IMR-90 (cell line): ENCODE data around the gene SNTG2. TPM values are rescaled to one million over a fixed set of nuclear protein-coding genes. Genes with fewer than 3 reads are reported as not detected.

Experiments
- ATAC-seq: fragments of 200-7000 bp; cut with Tn5 transposase; 2 replicates; pipeline ENCODE4 v1.9.1; 2020; ENCODE audit warnings: low read depth, mild to moderate bottlenecking, moderate library complexity
- BruUV-seq: library from RNA; stranded (reverse); fragments of 400-500 nt; replicated peaks from 2 replicates; lab custom pipeline; 2021; lab: Mats Ljungman, UMichigan
- CTCF ChIA-PET: fragments of 300-600 bp; formaldehyde crosslinking; extraction: SDS; loops from one replicate; lab custom pipeline; 2021; ENCODE audit warnings: antibody characterized with exemption; lab: Yijun Ruan, JAX
- POLR2A ChIA-PET: fragments of 300-600 bp; sonication (Branson Sonifier 250); formaldehyde crosslinking; loops from one replicate; lab custom pipeline; 2022; ENCODE audit warnings: antibody characterized with exemption; ENCODE audit not compliant: unreplicated experiment; lab: Charles Lee
- DNase-seq: peaks from one replicate; pipeline ENCODE4 v3.0.0; 2013
- H2AFZ ChIP-seq: replicated peaks from 2 replicates; pipeline ENCODE3; 2013; ENCODE audit warnings: low read length, mild to moderate bottlenecking; ENCODE audit not compliant: poor library complexity
- H2AK5ac ChIP-seq: 2 replicates; pipeline ENCODE4 v1.6.1; 2013; ENCODE audit warnings: low read depth, low read length, inconsistent platforms
- H2AK9ac ChIP-seq: replicated peaks from 2 replicates; pipeline ENCODE3; 2013; ENCODE audit warnings: mild to moderate bottlenecking, low read depth, low read length, moderate library complexity; ENCODE audit not compliant: poor library complexity
- H2BK120ac ChIP-seq: 2 replicates; pipeline ENCODE4 v1.6.1; 2013; ENCODE audit warnings: low read depth, low read length, inconsistent platforms
- H2BK15ac ChIP-seq: 3 replicates; pipeline ENCODE4 v1.6.1; 2013; ENCODE audit warnings: low read depth, low read length, inconsistent platforms
- H2BK20ac ChIP-seq: 2 replicates; pipeline ENCODE4 v1.6.1; 2013; ENCODE audit warnings: low read depth, mild to moderate bottlenecking, inconsistent platforms, low read length, moderate library complexity
- H2BK5ac ChIP-seq: 2 replicates; pipeline ENCODE4 v1.6.1; 2013; ENCODE audit warnings: mild to moderate bottlenecking, low read depth, low read length, inconsistent platforms; ENCODE audit not compliant: poor library complexity, severe bottlenecking
- H3K14ac ChIP-seq: replicated peaks from 2 replicates; pipeline ENCODE4 v1.6.1; 2013; ENCODE audit warnings: low read depth, low read length, inconsistent platforms
- H3K18ac ChIP-seq: 2 replicates; pipeline ENCODE4 v1.6.1; 2013; ENCODE audit warnings: low read depth, low read length, control low read depth
- H3K23ac ChIP-seq: 2 replicates; pipeline ENCODE4 v1.6.1; 2013; ENCODE audit warnings: low read depth, low read length, inconsistent platforms
- H3K27ac ChIP-seq: 2 replicates; pipeline ENCODE4 v1.5.1; 2013; ENCODE audit warnings: mild to moderate bottlenecking, control low read depth, low read length; ENCODE audit not compliant: insufficient read depth
- H3K27me3 ChIP-seq: 2 replicates; pipeline ENCODE4 v1.6.1; 2013; ENCODE audit warnings: low read length; ENCODE audit not compliant: control insufficient read depth, insufficient read depth
- H3K36me3 ChIP-seq: 2 replicates; pipeline ENCODE4 v1.6.1; 2013; ENCODE audit warnings: low read length, mixed read lengths; ENCODE audit not compliant: control insufficient read depth, insufficient read depth
- H3K4ac ChIP-seq: 2 replicates; pipeline ENCODE4 v1.6.1; 2013; ENCODE audit warnings: low read depth, low read length, inconsistent platforms
- H3K4me1 ChIP-seq: 2 replicates; pipeline ENCODE4 v1.6.1; 2013; ENCODE audit warnings: low read length, mixed read lengths; ENCODE audit not compliant: control insufficient read depth, insufficient read depth
- H3K4me2 ChIP-seq: 2 replicates; pipeline ENCODE4 v1.6.1; 2013; ENCODE audit warnings: low read depth, mild to moderate bottlenecking, control low read depth, low read length, moderate library complexity
- H3K4me3 ChIP-seq: 2 replicates; pipeline ENCODE4 v1.5.1; 2013; ENCODE audit warnings: low read depth, mild to moderate bottlenecking, control low read depth, low read length, moderate library complexity; ENCODE audit not compliant: insufficient read depth
- H3K56ac ChIP-seq: 2 replicates; pipeline ENCODE4 v1.6.1; 2013; ENCODE audit warnings: low read length, inconsistent platforms; ENCODE audit not compliant: insufficient read depth; ENCODE audit errors: extremely low read depth
- H3K79me1 ChIP-seq, 2 experiments: 2 replicates each; pipeline ENCODE4 v1.6.1; 2013; ENCODE audit warnings: low read length in 2 of 2, inconsistent platforms in 1 of 2, low read depth in 1 of 2
- H3K9ac ChIP-seq: 2 replicates; pipeline ENCODE4 v1.6.1; 2013; ENCODE audit warnings: low read depth, low read length, control low read depth
- H3K9me1 ChIP-seq: 2 replicates; pipeline ENCODE4 v1.6.1; 2013; ENCODE audit warnings: low read length, inconsistent platforms; ENCODE audit not compliant: insufficient read depth
- H3K9me3 ChIP-seq: 2 replicates; pipeline ENCODE4 v1.6.1; 2013; ENCODE audit warnings: low read length; ENCODE audit not compliant: control insufficient read depth, insufficient read depth
- H4K20me1 ChIP-seq: 2 replicates; pipeline ENCODE4 v1.6.1; 2013; ENCODE audit warnings: low read length, inconsistent platforms; ENCODE audit not compliant: insufficient read depth
- H4K5ac ChIP-seq: 2 replicates; pipeline ENCODE4 v1.6.1; 2013; ENCODE audit warnings: mild to moderate bottlenecking, low read depth, low read length, control low read depth
- H4K8ac ChIP-seq, 2 experiments: 2 replicates each; pipeline ENCODE4 v1.6.1; 2013; ENCODE audit warnings: low read depth in 2 of 2, low read length in 2 of 2, control low read depth in 1 of 2, inconsistent platforms in 1 of 2
- H4K91ac ChIP-seq: 2 replicates; pipeline ENCODE4 v1.6.1; 2013; ENCODE audit warnings: low read depth, low read length, inconsistent platforms; ENCODE audit not compliant: insufficient read depth
- BHLHE40 ChIP-seq: fragments of 150-350 bp; IDR thresholded peaks from 2 replicates; pipeline ENCODE4 v1.6.1; 2016; ENCODE audit warnings: mild to moderate bottlenecking, low read depth, low read length
- CEBPB ChIP-seq: IDR thresholded peaks from 2 replicates; pipeline ENCODE4 v1.6.1; 2012; ENCODE audit warnings: low read depth, low read length, improper control_type of control experiment
- CHD1 ChIP-seq: IDR thresholded peaks from 2 replicates; pipeline ENCODE4 v1.6.1; 2012; ENCODE audit warnings: low read depth, low read length, improper control_type of control experiment
- CTCF ChIP-seq: conservative IDR thresholded peaks from 2 replicates; pipeline ENCODE4 v1.5.1; 2012; ENCODE audit warnings: mild to moderate bottlenecking, low read depth, low read length, improper control_type of control experiment
- ELK1 ChIP-seq: fragments of 150-350 bp; IDR thresholded peaks from 2 replicates; pipeline ENCODE4 v1.6.1; 2016; ENCODE audit warnings: low read depth, mild to moderate bottlenecking, low read length, moderate library complexity, borderline replicate concordance
- FOS ChIP-seq: fragments of 150-350 bp; IDR thresholded peaks from 2 replicates; pipeline ENCODE4 v1.6.1; 2016; ENCODE audit warnings: low read depth, low read length
- MAFK ChIP-seq: IDR thresholded peaks from 2 replicates; pipeline ENCODE4 v1.6.1; 2012; ENCODE audit warnings: low read depth, low read length, improper control_type of control experiment
- MAZ ChIP-seq: IDR thresholded peaks from 2 replicates; pipeline ENCODE4 v1.6.1; 2012; ENCODE audit warnings: low read depth, mild to moderate bottlenecking, low read length, improper control_type of control experiment, moderate library complexity, borderline replicate concordance
- MXI1 ChIP-seq: IDR thresholded peaks from 2 replicates; pipeline ENCODE4 v1.6.1; 2012; ENCODE audit warnings: low read depth, mild to moderate bottlenecking, low read length, moderate library complexity, borderline replicate concordance
- NFE2L2 ChIP-seq: fragments of 150-350 bp; IDR thresholded peaks from 2 replicates; pipeline ENCODE4 v1.6.1; 2016; ENCODE audit warnings: low read depth, mild to moderate bottlenecking, low read length
- POLR2A ChIP-seq: IDR thresholded peaks from 2 replicates; pipeline ENCODE4 v1.6.1; 2012; ENCODE audit warnings: mild to moderate bottlenecking, low read depth, low read length
- RAD21 ChIP-seq: IDR thresholded peaks from 2 replicates; pipeline ENCODE4 v1.6.1; 2012; ENCODE audit warnings: low read length, improper control_type of control experiment
- RCOR1 ChIP-seq: IDR thresholded peaks from 2 replicates; pipeline ENCODE4 v1.6.1; 2012; ENCODE audit warnings: mild to moderate bottlenecking, low read length, improper control_type of control experiment; ENCODE audit not compliant: insufficient replicate concordance
- RFX5 ChIP-seq: IDR thresholded peaks from 2 replicates; pipeline ENCODE4 v1.8.0; 2012; ENCODE audit warnings: low read depth, mild to moderate bottlenecking, low read length, moderate library complexity
- SMC3 ChIP-seq: fragments of 150-350 bp; IDR thresholded peaks from 2 replicates; pipeline ENCODE4 v1.6.1; 2016; ENCODE audit warnings: low read depth, mild to moderate bottlenecking, antibody characterized with exemption, low read length, moderate library complexity
- USF2 ChIP-seq: fragments of 150-350 bp; IDR thresholded peaks from 2 replicates; pipeline ENCODE4 v1.6.1; 2017; ENCODE audit warnings: mild to moderate bottlenecking, antibody characterized with exemption, low read length, low read depth
- WGBS, 2 experiments: methylation state at CpG; one replicate each; pipeline versions ENCODE4 v1.1.5 to v1.1.7; 2013; ENCODE audit warnings: missing lambda C conversion rate in 2 of 2; ENCODE audit not compliant: insufficient read length in 1 of 2; ENCODE audit errors: extremely low coverage in 2 of 2; 5-methylcytosine and 5-hydroxymethylcytosine counted together
- dilution Hi-C: fragments of 300-500 bp; cut with HindIII; formaldehyde crosslinking; loops from one replicate; pipeline ENCODE4 v1.14.3; 2018; ENCODE audit warnings: low sequenced_read_pairs; ENCODE audit not compliant: unreplicated experiment
- in situ Hi-C: fragments of 300-500 bp; cut with MboI; formaldehyde crosslinking; loops from 3 replicates; pipeline ENCODE4 v1.14.3; 2019; ENCODE audit warnings: low sequenced_read_pairs, inconsistent platforms, mixed read lengths
- intact Hi-C: fragments of 100-400 bp; cut with micrococcal nuclease; formaldehyde crosslinking; loops from 2 replicates; pipeline ENCODE4 v1.10.0; 2022
- polyA plus RNA-seq, 3 experiments: library from polyadenylated mRNA; depleted of rRNA; stranded (reverse); fragments of >200 nt; gene quantifications; 2 replicates each; pipeline ENCODE4 v1.2.3, GENCODE V29; 2012; ENCODE audit warnings: low replicate concordance in 1 of 3
- total RNA-seq: library from RNA; depleted of rRNA; stranded (reverse); fragments of >200 nt; gene quantifications from 2 replicates; pipeline ENCODE4 v1.2.3, GENCODE V29; 2012

The SNTG2 gene
- total and polyA plus RNA-seq, 2 of the 4 experiments (the other 2 are of a cell fraction), result under 0.01 to 0.17 TPM

GRCh38 chr2:1378456-1379150 lies 428.0 kb downstream of the SNTG2 start:
- intact Hi-C loops, result no loop called here
- Histone ChIP-seq H2AK9ac (no peak overlapping the region), H3K36me3 (no peaks in the 10 kb centered on the region), H4K91ac (no peak overlapping the region), H3K4me1 (no peaks in the 10 kb centered on the region), H3K9me3 (peaks cover 35% of the 10 kb centered on the region), H3K27me3 (no peaks in the 10 kb centered on the region), H3K23ac (no peak overlapping the region), H3K9me1 (no peaks in the 10 kb centered on the region), H2AK5ac (no peak overlapping the region), H3K4ac (no peak overlapping the region), H2BK15ac (no peak overlapping the region), H2BK120ac (no peak overlapping the region), H3K4me2 (no peak overlapping the region), H4K5ac (no peak overlapping the region), H2BK5ac (no peak overlapping the region), H2AFZ (no peak overlapping the region), H3K79me1 (no peaks in the 10 kb centered on the region), H3K9ac (no peak overlapping the region), H3K4me3 (no peak overlapping the region), H2BK20ac (no peak overlapping the region), H3K27ac (no peak overlapping the region), H4K8ac (no peak overlapping the region), H3K14ac (no peak overlapping the region), H4K20me1 (no peaks in the 10 kb centered on the region), H3K56ac (no peak overlapping the region), H3K18ac (no peak overlapping the region)
- dilution Hi-C loops, result no loop called here
- ChIA-PET POLR2A (no interaction called here), CTCF (no interaction called here)
- DNase-seq, result no peak
- no peak for TF ChIP-seq MAZ
- TF ChIP-seq NFE2L2, result no peak
- no peak for TF ChIP-seq RCOR1
- TF ChIP-seq RAD21, result no peak
- no peak for TF ChIP-seq RFX5
- no peak for TF ChIP-seq CHD1
- TF ChIP-seq SMC3, result no peak
- no peak for TF ChIP-seq POLR2A
- TF ChIP-seq CTCF, result no peak
- no peak for TF ChIP-seq FOS
- no peak for TF ChIP-seq ELK1
- TF ChIP-seq MAFK, result no peak
- no peak for TF ChIP-seq CEBPB
- TF ChIP-seq BHLHE40, result no peak
- no peak for TF ChIP-seq USF2
- TF ChIP-seq MXI1, result no peak
- no TSS peak for BruUV-seq
- in situ Hi-C loops, result no loop called here
- no peak for ATAC-seq
- WGBS, 2 experiments, result 65% methylated on average over 4 of the region's 17 CpGs; no CpG with 5 or more reads in 1 of the 2 experiments
